Mesenchymal stem cell (in vitro differentiated cells and primary cell): ENCODE data around the gene ARMC9.

Source experiments
- DNase-seq: peaks from one replicate; pipeline ENCODE4 v3.0.0-alpha.2; 2013
- H2AFZ ChIP-seq: one replicate; pipeline ENCODE4 v1.6.1; 2013; ENCODE audit warnings: low read depth, mild to moderate bottlenecking, control low read depth, inconsistent platforms, low read length, moderate library complexity
- H2AK5ac ChIP-seq: 2 replicates; pipeline ENCODE4 v1.6.1; 2013; ENCODE audit warnings: low read length, moderate library complexity, mild to moderate bottlenecking, inconsistent platforms; ENCODE audit not compliant: severe bottlenecking
- H2BK120ac ChIP-seq: one replicate; pipeline ENCODE4 v1.6.1; 2013; ENCODE audit warnings: low read depth, mild to moderate bottlenecking, inconsistent platforms, low read length, moderate library complexity
- H2BK12ac ChIP-seq, 2 experiments: one replicate each; pipeline ENCODE4 v1.6.1; 2013; ENCODE audit warnings: inconsistent platforms in 2 of 2, low read length in 2 of 2, mild to moderate bottlenecking in 2 of 2, moderate library complexity in 2 of 2, control low read depth in 1 of 2
- H2BK15ac ChIP-seq: one replicate; pipeline ENCODE4 v1.6.1; 2013; ENCODE audit warnings: mild to moderate bottlenecking, low read depth, inconsistent platforms; ENCODE audit not compliant: poor library complexity, severe bottlenecking
- H2BK5ac ChIP-seq: 2 replicates; pipeline ENCODE4 v1.6.1; 2013; ENCODE audit warnings: low read depth, mild to moderate bottlenecking, low read length, control low read depth, inconsistent platforms; ENCODE audit not compliant: poor library complexity, severe bottlenecking
- H3K14ac ChIP-seq, 2 experiments: one replicate each; pipeline ENCODE4 v1.6.1; 2013; ENCODE audit warnings: inconsistent platforms in 2 of 2, low read length in 2 of 2, control low read depth in 1 of 2, mild to moderate bottlenecking in 1 of 2, moderate library complexity in 1 of 2
- H3K18ac ChIP-seq, 2 experiments: one replicate each; pipeline ENCODE4 v1.6.1; 2013; ENCODE audit warnings: inconsistent platforms in 2 of 2, low read length in 2 of 2, control low read depth in 1 of 2, low read depth in 1 of 2, mild to moderate bottlenecking in 1 of 2
- H3K23ac ChIP-seq, 2 experiments: one replicate each; pipeline ENCODE4 v1.6.1; 2013; ENCODE audit warnings: inconsistent platforms in 2 of 2, low read length in 2 of 2, mild to moderate bottlenecking in 2 of 2, moderate library complexity in 2 of 2, control low read depth in 1 of 2
- H3K27ac ChIP-seq: 2 replicates; pipeline ENCODE4 v1.5.1; 2013; ENCODE audit warnings: mild to moderate bottlenecking, moderate library complexity, low read length, control low read depth, inconsistent platforms; ENCODE audit not compliant: poor library complexity, severe bottlenecking
- H3K27me3 ChIP-seq, 2 experiments: 2 replicates each; pipeline versions ENCODE4 v1.6.1 to v1.7.0; 2013; ENCODE audit warnings: low read length in 2 of 2, mild to moderate bottlenecking in 2 of 2, moderate library complexity in 2 of 2, control low read depth in 1 of 2, inconsistent platforms in 1 of 2; ENCODE audit not compliant: control insufficient read depth in 1 of 2, insufficient read depth in 1 of 2
- H3K36me3 ChIP-seq, 2 experiments: 2 replicates each; pipeline versions ENCODE4 v1.6.1 to v1.7.0; 2013; ENCODE audit warnings: low read length in 2 of 2, control low read depth in 1 of 2, inconsistent platforms in 1 of 2, low read depth in 1 of 2, mild to moderate bottlenecking in 1 of 2; ENCODE audit not compliant: insufficient read depth in 2 of 2, control insufficient read depth in 1 of 2
- H3K4ac ChIP-seq, 2 experiments: one replicate each; pipeline ENCODE4 v1.6.1; 2013; ENCODE audit warnings: inconsistent platforms in 2 of 2, low read length in 2 of 2, mild to moderate bottlenecking in 2 of 2, moderate library complexity in 2 of 2, control low read depth in 1 of 2, low read depth in 1 of 2
- H3K4me1 ChIP-seq: 2 replicates; pipeline ENCODE4 v1.6.1; 2013; ENCODE audit warnings: low read depth, low read length, control low read depth; ENCODE audit not compliant: control insufficient read depth, insufficient read depth
- H3K4me2 ChIP-seq: 2 replicates; pipeline ENCODE4 v1.6.1; 2013; ENCODE audit warnings: low read length, mild to moderate bottlenecking, inconsistent platforms; ENCODE audit not compliant: poor library complexity, severe bottlenecking
- H3K4me3 ChIP-seq, 2 experiments: 2 replicates each; pipeline versions ENCODE4 v1.5.1 to v1.7.0; 2013; ENCODE audit warnings: low read length in 2 of 2, mild to moderate bottlenecking in 2 of 2, control low read depth in 1 of 2, low read depth in 1 of 2; ENCODE audit not compliant: insufficient read depth in 1 of 2
- H3K79me1 ChIP-seq: replicated peaks from 2 replicates; pipeline ENCODE4 v1.6.1; 2013; ENCODE audit warnings: mild to moderate bottlenecking, control low read depth, low read length, inconsistent platforms; ENCODE audit not compliant: poor library complexity, severe bottlenecking
- H3K9ac ChIP-seq: 2 replicates; pipeline ENCODE4 v1.7.0; 2013; ENCODE audit warnings: mild to moderate bottlenecking, low read length, moderate library complexity
- H3K9me3 ChIP-seq: 2 replicates; pipeline ENCODE4 v1.7.0; 2013; ENCODE audit warnings: mild to moderate bottlenecking, low read length; ENCODE audit not compliant: control insufficient read depth
- H4K8ac ChIP-seq: one replicate; pipeline ENCODE4 v1.6.1; 2013; ENCODE audit warnings: inconsistent platforms, mild to moderate bottlenecking, low read length, moderate library complexity
- H4K91ac ChIP-seq: one replicate; pipeline ENCODE4 v1.6.1; 2013; ENCODE audit warnings: mild to moderate bottlenecking, low read length, inconsistent platforms
- WGBS: methylation state at CpG from one replicate; pipeline ENCODE4 v1.1.7; 2013; ENCODE audit warnings: mixed read lengths; 5-methylcytosine and 5-hydroxymethylcytosine counted together

ARMC9 gene

GRCh38 chr2:231355508-231356465, 157.4 kb downstream of the ARMC9 start:
- DNase-seq: no peak
- Histone ChIP-seq H2BK5ac (no peak overlapping the region), H3K18ac (no peak overlapping the region), H3K79me1 (no peaks in the 10 kb centered on the region), H3K36me3 (peaks cover 30 to 33% of the 10 kb centered on the region in 2 experiments), H2AK5ac (no peak overlapping the region), H3K4me2 (no peak overlapping the region), H2BK15ac (peak overlapping the region; percentile 18), H2AFZ (no peak overlapping the region), H3K23ac (no peak overlapping the region), H3K27ac (no peak overlapping the region), H3K4me3 (no peak overlapping the region), H2BK120ac (no peak overlapping the region), H3K9ac (no peak overlapping the region), H3K27me3 (no peaks in the 10 kb centered on the region), H3K4me1 (peaks cover 18% of the 10 kb centered on the region), H2BK12ac (no peak overlapping the region), H4K91ac (peak overlapping the region; percentile 58), H3K9me3 (no peaks in the 10 kb centered on the region), H4K8ac (peak overlapping the region; percentile 2), H3K4ac (no peak overlapping the region), H3K14ac (no peak overlapping the region)
- 87% methylated on average over 28 of the region's 28 CpGs for WGBS

DNA sequence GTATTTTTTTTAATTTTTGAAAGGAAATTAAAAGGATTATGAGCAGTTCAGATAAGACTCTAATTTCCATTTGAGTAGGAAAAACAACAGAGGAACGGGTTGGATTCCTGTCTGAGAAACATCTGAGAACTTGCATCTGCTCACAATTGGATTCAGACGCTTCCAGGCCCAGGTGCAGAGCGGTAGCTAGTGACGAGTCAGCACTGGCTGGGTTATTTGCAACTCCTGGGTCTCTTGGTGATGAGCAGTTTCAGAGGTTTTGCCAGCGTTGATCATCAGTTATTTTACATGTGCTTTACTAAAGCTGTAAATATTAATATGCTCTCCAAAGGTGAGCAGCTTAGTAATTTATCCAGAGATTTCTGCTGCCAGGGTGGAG, 158.0 kb downstream of the ARMC9 start:
- Histone ChIP-seq H3K14ac (no peak overlapping the region), H3K36me3 (peaks cover 35 to 38% of the 10 kb centered on the region in 2 experiments), H3K4me2 (no peak overlapping the region), H3K4ac (no peak overlapping the region), H2BK5ac (no peak overlapping the region), H2BK120ac (no peak overlapping the region), H3K23ac (no peak overlapping the region), H4K8ac (no peak overlapping the region), H3K4me3 (no peak overlapping the region), H2BK15ac (no peak overlapping the region), H2AK5ac (no peak overlapping the region), H2AFZ (no peak overlapping the region), H3K4me1 (peaks cover 18% of the 10 kb centered on the region), H3K9ac (no peak overlapping the region), H3K79me1 (no peaks in the 10 kb centered on the region), H3K9me3 (no peaks in the 10 kb centered on the region), H3K18ac (no peak overlapping the region), H3K27me3 (no peaks in the 10 kb centered on the region), H3K27ac (no peak overlapping the region), H4K91ac (no peak overlapping the region), H2BK12ac (no peak overlapping the region)
- 87% methylated on average over 4 of the region's 5 CpGs for WGBS
- no peak for DNase-seq

DNA sequence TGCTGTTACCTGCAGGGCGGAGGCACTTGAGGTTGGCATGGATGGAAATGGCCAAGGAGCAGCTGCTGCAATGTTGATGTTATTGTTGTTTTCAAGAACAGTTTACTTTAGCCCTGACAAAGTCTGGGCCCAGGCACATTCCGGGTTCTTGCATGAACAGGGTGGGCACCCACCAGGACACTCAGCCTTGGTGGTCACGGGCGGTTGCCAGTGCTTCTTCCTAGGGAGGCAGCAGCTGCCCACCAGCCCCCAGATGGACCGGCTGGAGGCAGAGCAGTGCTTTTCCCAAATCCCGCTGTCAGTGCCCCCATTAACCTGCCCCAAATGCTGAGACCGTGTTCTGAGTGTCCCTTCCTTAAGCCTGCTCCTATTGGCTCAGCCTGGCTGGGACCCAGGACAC, 158.6 kb downstream of the ARMC9 start:
- H3K23ac ChIP-seq: no peak overlapping the region
- H2AFZ ChIP-seq: no peak overlapping the region
- no peak overlapping the region for H2BK120ac ChIP-seq
- no peak overlapping the region for H2BK5ac ChIP-seq
- no peak overlapping the region for H3K14ac ChIP-seq
- no peak overlapping the region for H3K4ac ChIP-seq
- H2BK12ac ChIP-seq: no peak overlapping the region
- H3K79me1 ChIP-seq: peaks cover 1% of the 10 kb centered on the region
- H3K9me3 ChIP-seq: no peaks in the 10 kb centered on the region
- peaks cover 18% of the 10 kb centered on the region for H3K4me1 ChIP-seq
- DNase-seq: no peak
- no peak overlapping the region for H3K4me3 ChIP-seq
- H2BK15ac ChIP-seq: no peak overlapping the region
- H3K36me3 ChIP-seq: peaks cover 41% of the 10 kb centered on the region in 2 experiments
- H3K27me3 ChIP-seq: no peaks in the 10 kb centered on the region
- H3K4me2 ChIP-seq: no peak overlapping the region
- 94% methylated on average over 7 of the region's 7 CpGs for WGBS
- no peak overlapping the region for H3K18ac ChIP-seq
- no peak overlapping the region for H3K9ac ChIP-seq
- no peak overlapping the region for H4K8ac ChIP-seq
- H4K91ac ChIP-seq: no peak overlapping the region
- no peak overlapping the region for H2AK5ac ChIP-seq
- no peak overlapping the region for H3K27ac ChIP-seq

DNA sequence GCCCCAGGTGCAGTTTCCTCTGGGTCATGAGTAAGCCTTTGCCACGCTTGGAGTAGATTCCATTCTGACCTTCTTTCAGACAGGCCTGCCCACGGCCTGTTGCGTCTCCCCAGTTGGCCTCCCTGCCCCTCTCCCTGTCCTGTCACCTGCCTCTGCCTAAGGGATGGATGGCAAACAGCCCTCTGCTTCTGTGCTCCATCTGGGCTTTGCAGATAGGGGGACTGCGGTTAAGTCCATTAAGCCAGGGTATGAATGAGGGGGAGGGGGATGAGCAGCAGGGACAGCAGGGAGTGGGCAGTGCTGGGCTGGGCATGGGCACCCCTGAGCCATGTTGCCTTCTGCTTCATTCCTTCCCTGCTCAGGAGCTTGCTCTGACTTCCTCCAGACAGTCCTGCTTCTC, 159.5 kb downstream of the ARMC9 start:
- Histone ChIP-seq H3K4me1 (peaks cover 18% of the 10 kb centered on the region), H3K36me3 (peaks cover 49 to 50% of the 10 kb centered on the region in 2 experiments), H3K4me3 (peak overlapping the region in 1 of 2 experiments; percentile 20), H3K18ac (no peak overlapping the region), H3K27ac (no peak overlapping the region), H3K27me3 (no peaks in the 10 kb centered on the region), H2BK15ac (no peak overlapping the region), H2BK120ac (no peak overlapping the region), H3K9me3 (no peaks in the 10 kb centered on the region), H2AK5ac (no peak overlapping the region), H2BK12ac (no peak overlapping the region), H3K79me1 (peaks cover 2% of the 10 kb centered on the region), H3K14ac (no peak overlapping the region), H3K4ac (no peak overlapping the region), H3K9ac (no peak overlapping the region), H4K8ac (no peak overlapping the region), H2AFZ (no peak overlapping the region), H4K91ac (no peak overlapping the region), H2BK5ac (no peak overlapping the region), H3K4me2 (no peak overlapping the region), H3K23ac (no peak overlapping the region)
- WGBS: 94% methylated on average over 4 of the region's 4 CpGs
- no peak for DNase-seq
